A549 (cell line): ENCODE data around the gene CAAP1. TPM values are rescaled to one million over a fixed set of nuclear protein-coding genes. Genes with fewer than 3 reads are reported as not detected.
A peak's percentile ranks its signal among the peaks of the same experiment; 100 is the strongest.

ENCODE experiments used
- ATAC-seq, 2 experiments: fragments of 200-7000 bp in 1 of 2; fragments of >200 bp in 1 of 2; cut with Nextera tagmentation in 1 of 2; cut with Tn5 transposase in 1 of 2; 3 replicates each; pipeline versions ENCODE4 v1.8.0 to v1.9.1; 2018 to 2020; ENCODE audit warnings: mild to moderate bottlenecking in 1 of 2, moderate library complexity in 1 of 2
- CTCF ChIA-PET: fragments of 300-600 bp; sonication (Branson Sonifier 250); formaldehyde crosslinking; extraction: SDS; loops from one replicate; lab custom pipeline; 2021; ENCODE audit warnings: antibody characterized with exemption, inconsistent platforms; lab: Yijun Ruan, JAX
- POLR2A ChIA-PET: fragments of 350-600 bp; formaldehyde crosslinking; extraction: SDS; loops from one replicate; lab custom pipeline; 2021; ENCODE audit warnings: antibody characterized with exemption, inconsistent platforms; lab: Yijun Ruan, JAX
- DNase-seq, 2 experiments: peaks; one replicate each; pipeline versions ENCODE4 v3.0.0 to v3.0.0-alpha.2; 2011 to 2016; ENCODE audit warnings: low read depth in 1 of 2, low spot score in 1 of 2
- FAIRE-seq: peaks from 2 replicates; lab custom pipeline; 2011; peaks lifted over from hg19 to GRCh38; lab: Jason Lieb, UNC
- H3K27ac ChIP-seq, 2 experiments: fragments of >200 bp; sonication (Bioruptor Twin); formaldehyde crosslinking; 3 replicates each; pipeline ENCODE4 v1.5.1; 2016 to 2017
- H3K4me1 ChIP-seq: fragments of >200 bp; sonication (Bioruptor Twin); formaldehyde crosslinking; 3 replicates; pipeline ENCODE4 v1.6.1; 2016
- H3K4me2 ChIP-seq: fragments of >200 bp; sonication (Bioruptor Twin); formaldehyde crosslinking; 3 replicates; pipeline ENCODE4 v1.6.1; 2016
- H3K4me3 ChIP-seq: fragments of >200 bp; sonication (Bioruptor Twin); formaldehyde crosslinking; 3 replicates; pipeline ENCODE4 v1.5.1; 2016
- H3K9me3 ChIP-seq: fragments of >200 bp; sonication (Bioruptor Twin); formaldehyde crosslinking; 3 replicates; pipeline ENCODE4 v1.6.1; 2016
- BHLHE40 ChIP-seq: IDR thresholded peaks from 2 replicates; pipeline ENCODE4 v1.6.1; 2012; ENCODE audit warnings: low read depth, low read length, inconsistent platforms
- CBX8 ChIP-seq: fragments of 200-600 bp; sonication (generic); IDR thresholded peaks from 2 replicates; pipeline ENCODE4 v1.6.1; 2016
- CEBPB ChIP-seq, 2 experiments: fragments of >200 bp in 1 of 2; sonication (Bioruptor Twin) in 1 of 2; formaldehyde crosslinking in 1 of 2; IDR thresholded peaks; 2 replicates each; pipeline ENCODE4 v1.6.1; 2012 to 2016
- CHD2 ChIP-seq: fragments of 150-350 bp; IDR thresholded peaks from 2 replicates; pipeline ENCODE4 v1.6.1; 2014; ENCODE audit warnings: low read length; ENCODE audit not compliant: partially characterized antibody
- CTCF ChIP-seq: fragments of >200 bp; sonication (Bioruptor Twin); formaldehyde crosslinking; IDR thresholded peaks from 3 replicates; pipeline ENCODE4 v1.5.1; 2016
- EHMT2 ChIP-seq: fragments of 200-600 bp; sonication (generic); IDR thresholded peaks from 2 replicates; pipeline ENCODE4 v1.6.1; 2016; ENCODE audit warnings: antibody characterized with exemption, low read depth, mild to moderate bottlenecking, moderate library complexity
- EP300 ChIP-seq, 2 experiments: fragments of >200 bp; sonication (Bioruptor Twin); formaldehyde crosslinking; IDR thresholded peaks; 2 replicates in 1 of 2; 3 replicates in 1 of 2; pipeline ENCODE4 v1.6.1; 2016 to 2017
- ESRRA ChIP-seq: fragments of 150-350 bp; IDR thresholded peaks from 2 replicates; pipeline ENCODE4 v1.6.1; 2014; ENCODE audit warnings: mild to moderate bottlenecking, low read length, borderline replicate concordance
- FOSB ChIP-seq: fragments of 250-450 bp; sonication (Bioruptor Pico); IDR thresholded peaks from 2 replicates; pipeline ENCODE4 v1.5.0; 2020; ENCODE audit warnings: mild to moderate bottlenecking, moderate library complexity
- FOSL2 ChIP-seq, 2 experiments: fragments of 450-650 bp in 1 of 2; fragments of >200 bp in 1 of 2; sonication (Bioruptor Twin) in 1 of 2; formaldehyde crosslinking; IDR thresholded peaks; 2 replicates each; pipeline versions ENCODE4 v1.5.0 to v1.6.1; 2016 to 2020; ENCODE audit warnings: mild to moderate bottlenecking in 1 of 2, moderate library complexity in 1 of 2
- FOXS1 ChIP-seq: fragments of 250-450 bp; sonication (Bioruptor Pico); IDR thresholded peaks from 2 replicates; pipeline ENCODE4 v1.5.0; 2020; ENCODE audit warnings: mild to moderate bottlenecking, moderate library complexity
- HDAC2 ChIP-seq: fragments of 200-600 bp; sonication (generic); IDR thresholded peaks from 2 replicates; pipeline ENCODE4 v1.6.1; 2016
- HEYL ChIP-seq: fragments of 250-450 bp; sonication (Bioruptor Pico); IDR thresholded peaks from 2 replicates; pipeline ENCODE4 v1.8.0; 2021; ENCODE audit warnings: mild to moderate bottlenecking, moderate library complexity
- HOXB5 ChIP-seq: fragments of 250-450 bp; sonication (Bioruptor Pico); IDR thresholded peaks from 2 replicates; pipeline ENCODE4 v1.5.0; 2020; ENCODE audit warnings: mild to moderate bottlenecking, moderate library complexity
- JUN ChIP-seq, 2 experiments: fragments of >200 bp; sonication (Bioruptor Twin); formaldehyde crosslinking; IDR thresholded peaks; 2 replicates in 1 of 2; 3 replicates in 1 of 2; pipeline ENCODE4 v1.6.1; 2016 to 2017
- MAFK ChIP-seq: fragments of 450-650 bp; IDR thresholded peaks from 2 replicates; pipeline ENCODE4 v1.6.1; 2014; ENCODE audit not compliant: partially characterized antibody
- MAX ChIP-seq: IDR thresholded peaks from 2 replicates; pipeline ENCODE4 v1.6.1; 2012
- NFE2L2 ChIP-seq: fragments of 150-350 bp; conservative IDR thresholded peaks from 2 replicates; pipeline ENCODE4 v1.6.1; 2014; ENCODE audit warnings: low read length
- NR3C1 ChIP-seq: fragments of >200 bp; sonication (Bioruptor Twin); formaldehyde crosslinking; IDR thresholded peaks from 3 replicates; pipeline ENCODE4 v1.6.1; 2017
- PBX3 ChIP-seq: IDR thresholded peaks from 2 replicates; pipeline ENCODE4 v1.6.1; 2012
- PHF8 ChIP-seq: fragments of 200-600 bp; sonication (generic); IDR thresholded peaks from 2 replicates; pipeline ENCODE4 v1.6.1; 2016; ENCODE audit warnings: low read depth, mild to moderate bottlenecking, antibody characterized with exemption, moderate library complexity, borderline replicate concordance
- RAD21 ChIP-seq, 2 experiments: fragments of >200 bp in 1 of 2; sonication (Bioruptor Twin) in 1 of 2; formaldehyde crosslinking in 1 of 2; IDR thresholded peaks in 1 of 2; conservative IDR thresholded peaks in 1 of 2; 2 replicates in 1 of 2; 3 replicates in 1 of 2; pipeline ENCODE4 v1.6.1; 2012 to 2018; ENCODE audit warnings: inconsistent platforms in 1 of 2
- RCOR1 ChIP-seq: fragments of 150-350 bp; IDR thresholded peaks from 2 replicates; pipeline ENCODE4 v1.6.1; 2014; ENCODE audit warnings: antibody characterized with exemption, low read length, low read depth
- RNF2 ChIP-seq: fragments of 200-600 bp; sonication (generic); IDR thresholded peaks from 2 replicates; pipeline ENCODE4 v1.6.1; 2016; ENCODE audit warnings: low read depth, mild to moderate bottlenecking, antibody characterized with exemption, moderate library complexity, borderline replicate concordance
- TFCP2L1 ChIP-seq: fragments of 250-450 bp; sonication (Bioruptor Pico); IDR thresholded peaks from 2 replicates; pipeline ENCODE4 v1.5.0; 2021; ENCODE audit warnings: mild to moderate bottlenecking
- ZC3H11A ChIP-seq: fragments of 450-650 bp; IDR thresholded peaks from 2 replicates; pipeline ENCODE4 v1.6.1; 2014; ENCODE audit warnings: antibody characterized with exemption, mild to moderate bottlenecking
- WGBS: methylation state at CpG from one replicate; pipeline ENCODE4 v1.1.6; 2017; ENCODE audit errors: missing lambda C conversion rate; 5-methylcytosine and 5-hydroxymethylcytosine counted together
- polyA plus RNA-seq, 4 experiments: library from polyadenylated mRNA; depleted of rRNA in 3 of 4; stranded (reverse); fragments of >200 nt; fragmentation: RNase III in 1 of 4; extraction: RNeasy Plus Mini Kit Qiagen cat#74134 plus additional on column Dnase treatment in 1 of 4; gene quantifications; 2 replicates in 3 of 4; 3 replicates in 1 of 4; pipeline ENCODE4 v1.2.3, GENCODE V29; 2011 to 2017

Gene CAAP1
- polyA plus RNA-seq, 2 of the 4 experiments (the other 2 are of a cell fraction) = 23.7 to 32.8 TPM

GRCh38 chr9:26940779-26941178 is 48.2 kb upstream of the CAAP1 start:
- Histone ChIP-seq H3K4me3 (no peak overlapping the region), H3K27ac (no peak overlapping the region), H3K4me1 (peaks cover 21% of the 10 kb centered on the region)
- CTCF ChIA-PET = no interaction called here
- POLR2A ChIA-PET = no interaction called here
- FAIRE-seq = no peak
- no peak for TF ChIP-seq MAFK
- no peak for TF ChIP-seq HDAC2
- TF ChIP-seq NR3C1 = no peak
- TF ChIP-seq BHLHE40 = no peak
- no peak for TF ChIP-seq CTCF
- TF ChIP-seq ZC3H11A = no peak
- no peak for TF ChIP-seq RCOR1
- TF ChIP-seq EHMT2 = no peak
- TF ChIP-seq HOXB5 (CRISPR knock-in tag) = no peak
- no peak for TF ChIP-seq PHF8
- TF ChIP-seq CEBPB (IDR thresholded peaks at IDR 0.05) = no peak
- no peak for TF ChIP-seq MAX
- TF ChIP-seq EP300 (IDR thresholded peaks at IDR 0.05) = no peak
- no peak for TF ChIP-seq JUN (IDR thresholded peaks at IDR 0.05)
- no peak for TF ChIP-seq FOSB (CRISPR knock-in tag)
- no peak for TF ChIP-seq CHD2
- no peak for TF ChIP-seq TFCP2L1 (CRISPR knock-in tag)
- TF ChIP-seq, all 56 proteins: peak for 0
- DNase-seq (no peak), ATAC-seq (no peak)
- WGBS = 100% methylated on average over 1 of the region's 1 CpG
- peaks cover 11% of the 10 kb centered on the region for H3K9me3 ChIP-seq
- no peak overlapping the region for H3K4me2 ChIP-seq

- Histone ChIP-seq H3K27ac (0 out of 6 replicates have a peak overlapping the region, but pooled peaks of 1 of the 2 experiments have one; percentile 15), H3K4me1 (peaks cover 16% of the 10 kb centered on the region; the same call in 2 of the 3 replicates), H3K9me3 (peaks cover 11% of the 10 kb centered on the region), H3K4me3 (no peak overlapping the region), H3K4me2 (no peak overlapping the region)
- ChIA-PET CTCF (no interaction called here), POLR2A (no interaction called here)
- ATAC-seq = no peak
- TF ChIP-seq RAD21 (conservative IDR thresholded peaks at IDR 0.05 in 1 of 2, IDR thresholded peaks at IDR 0.05 in 1 of 2) (no peak), NFE2L2 (peak; percentile 45; the same call in 1 of the 2 replicates), FOXS1 (CRISPR knock-in tag) (no peak), TFCP2L1 (CRISPR knock-in tag) (no peak), FOSL2 (IDR thresholded peaks at IDR 0.05) (no peak), FOSL2 (CRISPR knock-in tag; IDR thresholded peaks at IDR 0.05) (peak; percentile 17; the same call in 1 of the 2 replicates), MAFK (peak; percentile 72), PBX3 (no peak), ESRRA (no peak), RNF2 (no peak), CBX8 (no peak), JUN (IDR thresholded peaks at IDR 0.05) (no peak), HEYL (CRISPR knock-in tag) (no peak)
- FAIRE-seq = peak; percentile 13
- 63% methylated on average over 3 of the region's 3 CpGs for WGBS
- no peak for DNase-seq
Observed at GRCh38 chr9:26939955-26940711, 47.5 kb upstream of the CAAP1 start.
